Right lobe of liver (tissue), 4 donors: ENCODE data around the gene WDHD1.
"Not testable (repeated sequence)": the region's sequence is repeated elsewhere in the genome, so short reads cannot be mapped to it uniquely, and the experiment has no call there.

Source experiments
- POLR2A ChIP-seq: fragments of 450-650 bp; IDR thresholded peaks from one replicate; pipeline ENCODE4 v1.6.1; 2017; ENCODE audit warnings: antibody characterized with exemption, mild to moderate bottlenecking
- TF ChIP-seq, protein P1 (sequence below), 4 donors: fragments of 200-600 bp in 3 of 4; fragments of 450-650 bp in 1 of 4; IDR thresholded peaks; one replicate each; pipeline versions ENCODE4 v1.5.1 to v1.8.0; 2016 to 2022; ENCODE audit warnings: antibody characterized with exemption in 4 of 4, mild to moderate bottlenecking in 2 of 4
- donor health status: DM: no; HTN: no; CAD: no.
- donor health status: DM: no; HTN: no; CAD: no.
- donor health status: DM: no; HTN: yes; CAD: no.

DNA sequence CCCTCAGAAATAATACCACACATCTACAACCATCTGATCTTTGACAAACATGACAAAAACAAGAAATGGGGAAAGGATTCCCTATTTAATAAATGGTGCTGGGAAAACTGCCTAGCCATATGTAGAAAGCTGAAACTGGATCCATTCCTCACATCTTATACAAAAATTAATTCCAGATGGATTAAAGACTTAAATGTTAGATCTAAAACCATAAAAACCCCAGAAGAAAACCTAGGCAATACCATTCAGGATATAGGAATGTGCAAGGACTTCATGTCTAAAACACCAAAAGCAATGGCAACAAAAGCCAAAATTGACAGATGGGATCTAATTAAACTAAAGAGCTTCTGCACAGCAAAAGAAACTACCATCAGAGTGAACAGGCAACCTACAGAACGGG, 74.1 kb downstream of the WDHD1 start:
- TF ChIP-seq POLR2A, result not testable (repeated sequence)
- TF ChIP-seq, protein P1, sequence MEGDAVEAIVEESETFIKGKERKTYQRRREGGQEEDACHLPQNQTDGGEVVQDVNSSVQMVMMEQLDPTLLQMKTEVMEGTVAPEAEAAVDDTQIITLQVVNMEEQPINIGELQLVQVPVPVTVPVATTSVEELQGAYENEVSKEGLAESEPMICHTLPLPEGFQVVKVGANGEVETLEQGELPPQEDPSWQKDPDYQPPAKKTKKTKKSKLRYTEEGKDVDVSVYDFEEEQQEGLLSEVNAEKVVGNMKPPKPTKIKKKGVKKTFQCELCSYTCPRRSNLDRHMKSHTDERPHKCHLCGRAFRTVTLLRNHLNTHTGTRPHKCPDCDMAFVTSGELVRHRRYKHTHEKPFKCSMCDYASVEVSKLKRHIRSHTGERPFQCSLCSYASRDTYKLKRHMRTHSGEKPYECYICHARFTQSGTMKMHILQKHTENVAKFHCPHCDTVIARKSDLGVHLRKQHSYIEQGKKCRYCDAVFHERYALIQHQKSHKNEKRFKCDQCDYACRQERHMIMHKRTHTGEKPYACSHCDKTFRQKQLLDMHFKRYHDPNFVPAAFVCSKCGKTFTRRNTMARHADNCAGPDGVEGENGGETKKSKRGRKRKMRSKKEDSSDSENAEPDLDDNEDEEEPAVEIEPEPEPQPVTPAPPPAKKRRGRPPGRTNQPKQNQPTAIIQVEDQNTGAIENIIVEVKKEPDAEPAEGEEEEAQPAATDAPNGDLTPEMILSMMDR (IDR thresholded peaks at IDR 0.05), result not testable (repeated sequence)
